Endometrium (tissue), 2 donors: ENCODE results near the gene FBRSL1.

Source experiments
- FAIRE-seq: peaks from 2 replicates; lab custom pipeline; 2012; peaks lifted over from hg19 to GRCh38; lab: Jason Lieb, UNC
- donor health status: control.
- donor health status: control.

FBRSL1 gene

DNA sequence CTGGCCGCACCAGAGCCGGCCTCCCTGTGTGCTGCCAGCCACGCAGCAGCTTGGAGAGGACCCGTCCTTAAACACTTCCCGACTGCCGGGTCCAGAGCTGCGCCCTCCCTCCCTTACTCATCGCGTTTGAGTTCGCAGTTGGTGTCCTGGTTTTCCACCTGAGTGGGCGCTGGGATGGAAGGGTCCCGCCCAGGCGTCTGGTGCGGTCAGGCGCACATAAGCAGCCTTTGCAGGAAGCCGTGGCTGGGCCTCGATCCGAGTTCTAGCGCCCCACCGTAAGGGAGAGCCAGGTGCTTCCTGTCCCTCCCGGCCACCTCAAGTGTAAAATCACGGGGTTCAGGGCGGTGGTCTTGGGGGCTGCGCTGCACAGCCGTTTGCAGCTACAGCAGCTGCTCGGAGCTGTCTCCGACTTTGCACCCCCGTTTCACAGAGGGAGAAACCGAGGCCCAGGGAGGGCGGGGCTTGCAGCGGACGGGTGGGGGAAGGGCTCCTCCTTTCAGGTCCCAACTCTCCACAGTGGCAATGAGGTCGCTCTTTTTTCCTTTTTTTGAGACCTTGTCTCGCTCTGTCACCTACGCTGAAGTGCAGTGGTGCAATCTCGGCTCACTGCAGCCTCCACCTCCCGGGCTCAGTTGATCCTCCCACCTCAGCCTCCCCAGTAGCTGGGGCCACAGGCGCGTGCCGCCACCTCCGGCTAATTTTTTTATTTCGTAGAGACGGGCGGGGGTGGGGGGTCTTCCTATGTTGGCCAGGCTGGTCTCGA, 69.1 kb downstream of the FBRSL1 start:
- FAIRE-seq: no peak

DNA sequence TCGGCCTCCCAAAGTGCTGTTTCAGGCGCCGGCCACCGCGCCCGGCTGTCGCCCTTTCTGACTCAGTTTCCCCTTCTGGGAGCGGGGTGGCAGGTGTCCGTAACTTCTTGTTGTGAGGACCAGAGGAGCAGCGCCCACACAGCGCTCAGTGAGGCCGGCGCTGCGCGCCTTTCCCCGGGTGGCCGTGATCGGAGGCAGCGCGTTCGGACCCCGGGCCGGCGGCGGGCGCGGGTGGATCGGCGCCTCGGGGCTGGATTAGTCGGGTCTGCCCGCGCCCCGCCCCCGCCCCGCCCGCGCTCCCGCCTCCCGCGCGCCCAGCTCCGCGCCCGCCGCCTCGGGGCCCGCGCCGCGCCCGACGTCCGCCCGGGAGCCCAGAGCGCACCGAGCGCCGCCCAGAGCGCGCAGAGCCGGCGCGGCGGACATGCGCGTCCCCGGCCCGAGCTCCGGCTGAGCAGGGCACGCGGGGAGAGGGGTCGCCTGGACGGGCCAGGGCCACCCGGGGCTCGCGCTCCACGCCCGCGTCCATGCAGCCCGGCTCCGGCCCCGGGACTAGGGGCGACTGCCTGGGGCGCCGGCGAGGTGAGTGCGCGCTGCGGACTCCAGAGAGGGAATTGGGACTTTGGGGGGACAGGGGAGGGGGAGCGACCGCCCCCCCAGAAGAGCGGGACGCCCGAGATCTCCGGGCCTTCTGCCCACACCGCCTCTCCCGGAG, 69.9 kb downstream of the FBRSL1 start:
- FAIRE-seq: no peak

DNA sequence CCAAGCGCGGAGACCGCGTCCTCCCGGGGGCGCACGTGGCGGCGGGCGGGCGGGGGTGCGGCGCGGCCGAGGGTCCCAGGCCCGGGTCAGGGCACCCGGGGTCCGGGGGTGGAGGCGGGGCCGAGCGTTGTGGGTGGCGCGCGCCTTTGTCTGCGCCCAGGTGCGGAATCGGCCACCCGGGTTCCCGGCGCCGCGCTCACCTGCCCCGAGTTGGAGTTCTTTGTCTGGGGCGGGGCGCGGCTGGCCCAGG, 70.3 kb downstream of the FBRSL1 start:
- no peak for FAIRE-seq

DNA sequence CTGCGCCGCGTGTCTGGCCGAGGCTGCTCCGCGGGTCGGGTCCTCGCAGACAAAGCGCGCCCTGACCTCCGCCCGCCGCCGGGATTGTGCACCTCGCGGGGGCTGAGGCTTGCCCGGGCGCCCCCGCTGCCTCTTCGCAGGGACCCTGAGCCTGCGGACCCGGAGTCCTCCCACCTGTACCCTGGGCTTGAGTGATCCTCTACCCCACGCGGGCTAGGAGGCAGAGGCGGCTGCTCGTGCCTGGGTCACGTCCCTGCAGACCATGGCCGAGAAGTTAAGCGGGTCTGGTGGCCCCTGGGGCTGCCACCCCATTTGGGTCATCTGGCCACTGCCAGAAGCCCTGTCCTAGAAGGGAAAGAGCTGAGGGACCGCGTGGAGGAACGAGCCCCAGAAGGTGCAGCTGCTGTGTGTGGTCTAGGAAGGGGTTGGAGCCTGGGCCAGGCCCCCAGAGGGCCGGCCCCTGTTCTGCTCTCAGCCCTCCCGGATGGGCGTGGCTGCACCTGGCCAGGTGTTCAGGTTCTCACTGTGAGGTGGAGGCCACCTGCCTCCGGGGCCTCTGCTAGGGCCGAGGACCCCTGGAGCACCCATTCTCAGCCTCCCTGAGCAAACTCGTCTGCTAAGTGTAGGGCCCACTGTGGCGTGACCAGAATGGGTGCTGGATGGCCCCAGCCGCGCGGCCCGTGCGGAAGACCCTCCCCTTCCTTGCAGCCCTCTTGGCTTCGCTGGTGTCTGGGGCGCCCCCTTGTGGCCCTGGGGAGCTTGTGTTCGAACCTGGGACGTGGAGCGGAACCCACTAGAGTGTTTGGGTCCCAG, 70.9 kb downstream of the FBRSL1 start:
- no peak for FAIRE-seq
